IMR-90 (cell line): ENCODE data around the gene LIMS2. TPM values are rescaled to one million over a fixed set of nuclear protein-coding genes. Genes with fewer than 3 reads are reported as not detected.

Experiments
- ATAC-seq: fragments of 200-7000 bp; cut with Tn5 transposase; 2 replicates; pipeline ENCODE4 v1.9.1; 2020; ENCODE audit warnings: low read depth, mild to moderate bottlenecking, moderate library complexity
- BruUV-seq: library from RNA; stranded (reverse); fragments of 400-500 nt; replicated peaks from 2 replicates; lab custom pipeline; 2021; lab: Mats Ljungman, UMichigan
- CTCF ChIA-PET: fragments of 300-600 bp; formaldehyde crosslinking; extraction: SDS; loops from one replicate; lab custom pipeline; 2021; ENCODE audit warnings: antibody characterized with exemption; lab: Yijun Ruan, JAX
- POLR2A ChIA-PET: fragments of 300-600 bp; sonication (Branson Sonifier 250); formaldehyde crosslinking; loops from one replicate; lab custom pipeline; 2022; ENCODE audit warnings: antibody characterized with exemption; ENCODE audit not compliant: unreplicated experiment; lab: Charles Lee
- DNase-seq: peaks from one replicate; pipeline ENCODE4 v3.0.0; 2013
- H2AFZ ChIP-seq: replicated peaks from 2 replicates; pipeline ENCODE3; 2013; ENCODE audit warnings: low read length, mild to moderate bottlenecking; ENCODE audit not compliant: poor library complexity
- H2AK5ac ChIP-seq: 2 replicates; pipeline ENCODE4 v1.6.1; 2013; ENCODE audit warnings: low read depth, low read length, inconsistent platforms
- H2AK9ac ChIP-seq: replicated peaks from 2 replicates; pipeline ENCODE3; 2013; ENCODE audit warnings: mild to moderate bottlenecking, low read depth, low read length, moderate library complexity; ENCODE audit not compliant: poor library complexity
- H2BK120ac ChIP-seq: 2 replicates; pipeline ENCODE4 v1.6.1; 2013; ENCODE audit warnings: low read depth, low read length, inconsistent platforms
- H2BK15ac ChIP-seq: 3 replicates; pipeline ENCODE4 v1.6.1; 2013; ENCODE audit warnings: low read depth, low read length, inconsistent platforms
- H2BK20ac ChIP-seq: 2 replicates; pipeline ENCODE4 v1.6.1; 2013; ENCODE audit warnings: low read depth, mild to moderate bottlenecking, inconsistent platforms, low read length, moderate library complexity
- H2BK5ac ChIP-seq: 2 replicates; pipeline ENCODE4 v1.6.1; 2013; ENCODE audit warnings: mild to moderate bottlenecking, low read depth, low read length, inconsistent platforms; ENCODE audit not compliant: poor library complexity, severe bottlenecking
- H3K14ac ChIP-seq: replicated peaks from 2 replicates; pipeline ENCODE4 v1.6.1; 2013; ENCODE audit warnings: low read depth, low read length, inconsistent platforms
- H3K18ac ChIP-seq: 2 replicates; pipeline ENCODE4 v1.6.1; 2013; ENCODE audit warnings: low read depth, low read length, control low read depth
- H3K23ac ChIP-seq: 2 replicates; pipeline ENCODE4 v1.6.1; 2013; ENCODE audit warnings: low read depth, low read length, inconsistent platforms
- H3K27ac ChIP-seq: 2 replicates; pipeline ENCODE4 v1.5.1; 2013; ENCODE audit warnings: mild to moderate bottlenecking, control low read depth, low read length; ENCODE audit not compliant: insufficient read depth
- H3K27me3 ChIP-seq: 2 replicates; pipeline ENCODE4 v1.6.1; 2013; ENCODE audit warnings: low read length; ENCODE audit not compliant: control insufficient read depth, insufficient read depth
- H3K36me3 ChIP-seq: 2 replicates; pipeline ENCODE4 v1.6.1; 2013; ENCODE audit warnings: low read length, mixed read lengths; ENCODE audit not compliant: control insufficient read depth, insufficient read depth
- H3K4ac ChIP-seq: 2 replicates; pipeline ENCODE4 v1.6.1; 2013; ENCODE audit warnings: low read depth, low read length, inconsistent platforms
- H3K4me1 ChIP-seq: 2 replicates; pipeline ENCODE4 v1.6.1; 2013; ENCODE audit warnings: low read length, mixed read lengths; ENCODE audit not compliant: control insufficient read depth, insufficient read depth
- H3K4me2 ChIP-seq: 2 replicates; pipeline ENCODE4 v1.6.1; 2013; ENCODE audit warnings: low read depth, mild to moderate bottlenecking, control low read depth, low read length, moderate library complexity
- H3K4me3 ChIP-seq: 2 replicates; pipeline ENCODE4 v1.5.1; 2013; ENCODE audit warnings: low read depth, mild to moderate bottlenecking, control low read depth, low read length, moderate library complexity; ENCODE audit not compliant: insufficient read depth
- H3K56ac ChIP-seq: 2 replicates; pipeline ENCODE4 v1.6.1; 2013; ENCODE audit warnings: low read length, inconsistent platforms; ENCODE audit not compliant: insufficient read depth; ENCODE audit errors: extremely low read depth
- H3K79me1 ChIP-seq, 2 experiments: 2 replicates each; pipeline ENCODE4 v1.6.1; 2013; ENCODE audit warnings: low read length in 2 of 2, inconsistent platforms in 1 of 2, low read depth in 1 of 2
- H3K9ac ChIP-seq: 2 replicates; pipeline ENCODE4 v1.6.1; 2013; ENCODE audit warnings: low read depth, low read length, control low read depth
- H3K9me1 ChIP-seq: 2 replicates; pipeline ENCODE4 v1.6.1; 2013; ENCODE audit warnings: low read length, inconsistent platforms; ENCODE audit not compliant: insufficient read depth
- H3K9me3 ChIP-seq: 2 replicates; pipeline ENCODE4 v1.6.1; 2013; ENCODE audit warnings: low read length; ENCODE audit not compliant: control insufficient read depth, insufficient read depth
- H4K20me1 ChIP-seq: 2 replicates; pipeline ENCODE4 v1.6.1; 2013; ENCODE audit warnings: low read length, inconsistent platforms; ENCODE audit not compliant: insufficient read depth
- H4K5ac ChIP-seq: 2 replicates; pipeline ENCODE4 v1.6.1; 2013; ENCODE audit warnings: mild to moderate bottlenecking, low read depth, low read length, control low read depth
- H4K8ac ChIP-seq, 2 experiments: 2 replicates each; pipeline ENCODE4 v1.6.1; 2013; ENCODE audit warnings: low read depth in 2 of 2, low read length in 2 of 2, control low read depth in 1 of 2, inconsistent platforms in 1 of 2
- H4K91ac ChIP-seq: 2 replicates; pipeline ENCODE4 v1.6.1; 2013; ENCODE audit warnings: low read depth, low read length, inconsistent platforms; ENCODE audit not compliant: insufficient read depth
- BHLHE40 ChIP-seq: fragments of 150-350 bp; IDR thresholded peaks from 2 replicates; pipeline ENCODE4 v1.6.1; 2016; ENCODE audit warnings: mild to moderate bottlenecking, low read depth, low read length
- CHD1 ChIP-seq: IDR thresholded peaks from 2 replicates; pipeline ENCODE4 v1.6.1; 2012; ENCODE audit warnings: low read depth, low read length, improper control_type of control experiment
- FOS ChIP-seq: fragments of 150-350 bp; IDR thresholded peaks from 2 replicates; pipeline ENCODE4 v1.6.1; 2016; ENCODE audit warnings: low read depth, low read length
- MAFK ChIP-seq: IDR thresholded peaks from 2 replicates; pipeline ENCODE4 v1.6.1; 2012; ENCODE audit warnings: low read depth, low read length, improper control_type of control experiment
- NFE2L2 ChIP-seq: fragments of 150-350 bp; IDR thresholded peaks from 2 replicates; pipeline ENCODE4 v1.6.1; 2016; ENCODE audit warnings: low read depth, mild to moderate bottlenecking, low read length
- POLR2A ChIP-seq: IDR thresholded peaks from 2 replicates; pipeline ENCODE4 v1.6.1; 2012; ENCODE audit warnings: mild to moderate bottlenecking, low read depth, low read length
- SMC3 ChIP-seq: fragments of 150-350 bp; IDR thresholded peaks from 2 replicates; pipeline ENCODE4 v1.6.1; 2016; ENCODE audit warnings: low read depth, mild to moderate bottlenecking, antibody characterized with exemption, low read length, moderate library complexity
- USF2 ChIP-seq: fragments of 150-350 bp; IDR thresholded peaks from 2 replicates; pipeline ENCODE4 v1.6.1; 2017; ENCODE audit warnings: mild to moderate bottlenecking, antibody characterized with exemption, low read length, low read depth
- WGBS, 2 experiments: methylation state at CpG; one replicate each; pipeline versions ENCODE4 v1.1.5 to v1.1.7; 2013; ENCODE audit warnings: missing lambda C conversion rate in 2 of 2; ENCODE audit not compliant: insufficient read length in 1 of 2; ENCODE audit errors: extremely low coverage in 2 of 2; 5-methylcytosine and 5-hydroxymethylcytosine counted together
- dilution Hi-C: fragments of 300-500 bp; cut with HindIII; formaldehyde crosslinking; loops from one replicate; pipeline ENCODE4 v1.14.3; 2018; ENCODE audit warnings: low sequenced_read_pairs; ENCODE audit not compliant: unreplicated experiment
- in situ Hi-C: fragments of 300-500 bp; cut with MboI; formaldehyde crosslinking; loops from 3 replicates; pipeline ENCODE4 v1.14.3; 2019; ENCODE audit warnings: low sequenced_read_pairs, inconsistent platforms, mixed read lengths
- intact Hi-C: fragments of 100-400 bp; cut with micrococcal nuclease; formaldehyde crosslinking; loops from 2 replicates; pipeline ENCODE4 v1.10.0; 2022
- polyA plus RNA-seq, 3 experiments: library from polyadenylated mRNA; depleted of rRNA; stranded (reverse); fragments of >200 nt; gene quantifications; 2 replicates each; pipeline ENCODE4 v1.2.3, GENCODE V29; 2012; ENCODE audit warnings: low replicate concordance in 1 of 3
- total RNA-seq: library from RNA; depleted of rRNA; stranded (reverse); fragments of >200 nt; gene quantifications from 2 replicates; pipeline ENCODE4 v1.2.3, GENCODE V29; 2012

Gene LIMS2
- total and polyA plus RNA-seq, 2 of the 4 experiments (the other 2 are of a cell fraction): 1.3 to 18.8 TPM

DNA sequence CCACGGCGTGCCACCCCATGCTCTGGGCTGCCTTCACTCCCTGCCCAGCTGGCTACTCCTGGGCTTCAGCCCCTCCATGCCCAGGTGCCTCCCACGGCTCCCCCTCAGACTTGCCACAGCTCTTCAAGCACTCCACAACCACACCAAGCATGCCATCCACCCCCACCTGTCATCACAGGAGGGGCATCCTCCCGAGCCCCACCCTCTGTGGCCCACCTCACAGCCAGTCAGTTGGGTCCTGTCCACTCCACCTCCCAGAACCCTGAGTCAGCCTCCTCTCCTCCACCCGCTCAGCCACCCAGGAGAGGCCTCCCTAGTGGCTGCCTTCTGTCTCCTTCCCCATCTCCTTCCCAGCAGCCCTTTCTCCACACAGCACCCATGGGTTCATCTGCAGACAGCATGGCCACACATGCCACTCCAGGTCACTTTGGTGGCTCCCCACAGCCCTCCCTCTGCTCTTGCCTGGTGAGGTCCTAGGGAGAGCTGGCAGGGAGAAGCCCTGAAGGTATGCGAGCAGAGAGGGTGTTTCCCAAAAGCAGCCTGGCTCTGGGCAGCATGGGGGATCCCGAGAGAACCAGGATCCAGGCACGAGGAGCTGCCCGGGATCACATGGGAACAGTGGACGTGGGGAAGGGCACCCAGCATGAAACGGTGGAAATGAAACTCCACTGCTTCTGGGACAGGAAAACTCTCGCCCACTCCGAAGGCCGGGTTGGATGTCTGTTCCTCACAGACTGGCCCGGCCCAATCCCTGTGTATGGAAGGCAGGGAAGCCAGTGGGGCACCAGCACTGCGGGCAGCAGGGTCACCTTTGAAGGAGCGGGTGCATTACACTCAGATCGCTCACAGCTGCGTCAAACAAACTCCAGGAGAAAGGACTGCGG lies 2.7 kb downstream of the LIMS2 start:
- Histone ChIP-seq H3K23ac (no peak overlapping the region), H3K4ac (no peak overlapping the region; the same call in 1 of the 2 replicates), H3K4me2 (no peak overlapping the region), H3K27ac (no peak overlapping the region), H3K14ac (no peak overlapping the region), H3K9me1 (peaks cover 22% of the 10 kb centered on the region), H2BK20ac (no peak overlapping the region), H4K91ac (no peak overlapping the region), H3K56ac (no peak overlapping the region), H3K9me3 (no peaks in the 10 kb centered on the region), H3K79me1 (peaks cover 11 to 46% of the 10 kb centered on the region in 2 experiments), H2AFZ (no peak overlapping the region), H3K4me3 (no peak overlapping the region), H4K20me1 (peaks cover 47% of the 10 kb centered on the region), H2BK15ac (no peak overlapping the region), H2AK9ac (peak overlapping the region; percentile 78), H4K5ac (no peak overlapping the region), H3K4me1 (peaks cover 7% of the 10 kb centered on the region; the same call in 1 of the 2 replicates), H2AK5ac (peak overlapping the region; percentile 48; the same call in 1 of the 2 replicates), H3K36me3 (no peaks in the 10 kb centered on the region), H3K9ac (no peak overlapping the region), H2BK120ac (no peak overlapping the region), H4K8ac (no peak overlapping the region), H2BK5ac (no peak overlapping the region), H3K27me3 (peaks cover 9% of the 10 kb centered on the region), H3K18ac (no peak overlapping the region)
- no peak for DNase-seq
- in situ Hi-C loops: no loop called here
- CTCF ChIA-PET: no interaction called here
- POLR2A ChIA-PET: interaction anchor here (1.0 kb wide), 1 partner anchor 10 kb away, joined by 3 read pairs; no protein-coding TSS in a partner anchor
- BruUV-seq: no TSS peak
- no peak for TF ChIP-seq FOS
- TF ChIP-seq SMC3: no peak
- no peak for TF ChIP-seq NFE2L2
- no peak for TF ChIP-seq USF2
- TF ChIP-seq CHD1: no peak
- no peak for TF ChIP-seq BHLHE40
- no peak for TF ChIP-seq MAFK
- TF ChIP-seq POLR2A: no peak
- dilution Hi-C loops: no loop called here
- intact Hi-C loops: no loop called here
- 87% methylated on average over 18 of the region's 20 CpGs; no CpG with 5 or more reads in 1 of the 2 experiments for WGBS, 2 experiments
- ATAC-seq: no peak
